Rectal smooth muscle tissue (tissue), 1 donor: Measurements from ENCODE around the gene HAUS5.

ENCODE experiments used
- H3K27ac ChIP-seq: one replicate; pipeline ENCODE4 v1.7.0; 2013; ENCODE audit warnings: low read depth, low read length, inconsistent platforms
- H3K27me3 ChIP-seq: one replicate; pipeline ENCODE4 v1.7.0; 2013; ENCODE audit warnings: low read length; ENCODE audit not compliant: control insufficient read depth, insufficient read depth
- H3K36me3 ChIP-seq: one replicate; pipeline ENCODE4 v1.7.0; 2013; ENCODE audit warnings: low read length; ENCODE audit not compliant: control insufficient read depth, insufficient read depth
- H3K4me1 ChIP-seq: one replicate; pipeline ENCODE4 v1.7.0; 2013; ENCODE audit warnings: low read length; ENCODE audit not compliant: control insufficient read depth, insufficient read depth
- H3K4me3 ChIP-seq: one replicate; pipeline ENCODE4 v1.7.0; 2013; ENCODE audit warnings: low read length
- H3K9ac ChIP-seq: one replicate; pipeline ENCODE4 v1.7.0; 2013; ENCODE audit warnings: low read length

HAUS5 gene

GRCh38 chr19:35615036-35615435, 2.5 kb downstream of the HAUS5 start:
- Histone ChIP-seq H3K4me1 (peaks cover 2% of the 10 kb centered on the region), H3K9ac (no peak overlapping the region), H3K27ac (no peak overlapping the region), H3K27me3 (no peaks in the 10 kb centered on the region), H3K36me3 (peaks cover 6% of the 10 kb centered on the region), H3K4me3 (no peak overlapping the region)

DNA sequence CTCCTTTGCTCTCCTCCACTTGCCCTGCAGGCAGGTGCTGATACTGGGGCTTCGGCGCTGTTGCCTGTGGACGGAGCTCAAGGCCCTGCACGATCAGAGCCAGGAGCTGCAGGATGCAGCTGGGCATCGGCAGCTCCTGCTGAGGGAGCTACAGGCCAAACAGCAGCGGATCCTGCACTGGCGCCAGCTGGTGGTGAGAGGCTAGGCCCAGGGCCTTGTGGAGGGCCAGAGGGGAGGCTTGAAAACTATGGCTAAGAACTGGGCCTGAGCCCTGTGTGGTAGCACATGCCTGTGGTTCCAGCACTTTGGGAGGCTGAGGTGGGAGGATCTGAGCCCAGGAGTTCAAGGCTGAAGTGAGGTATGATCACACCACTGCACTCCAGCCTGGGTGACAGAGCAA, 6.3 kb downstream of the HAUS5 start:
- H3K4me1 ChIP-seq, result no peaks in the 10 kb centered on the region
- no peak overlapping the region for H3K9ac ChIP-seq
- H3K4me3 ChIP-seq, result no peak overlapping the region
- no peaks in the 10 kb centered on the region for H3K27me3 ChIP-seq
- H3K27ac ChIP-seq, result no peak overlapping the region
- peaks cover 6% of the 10 kb centered on the region for H3K36me3 ChIP-seq

DNA sequence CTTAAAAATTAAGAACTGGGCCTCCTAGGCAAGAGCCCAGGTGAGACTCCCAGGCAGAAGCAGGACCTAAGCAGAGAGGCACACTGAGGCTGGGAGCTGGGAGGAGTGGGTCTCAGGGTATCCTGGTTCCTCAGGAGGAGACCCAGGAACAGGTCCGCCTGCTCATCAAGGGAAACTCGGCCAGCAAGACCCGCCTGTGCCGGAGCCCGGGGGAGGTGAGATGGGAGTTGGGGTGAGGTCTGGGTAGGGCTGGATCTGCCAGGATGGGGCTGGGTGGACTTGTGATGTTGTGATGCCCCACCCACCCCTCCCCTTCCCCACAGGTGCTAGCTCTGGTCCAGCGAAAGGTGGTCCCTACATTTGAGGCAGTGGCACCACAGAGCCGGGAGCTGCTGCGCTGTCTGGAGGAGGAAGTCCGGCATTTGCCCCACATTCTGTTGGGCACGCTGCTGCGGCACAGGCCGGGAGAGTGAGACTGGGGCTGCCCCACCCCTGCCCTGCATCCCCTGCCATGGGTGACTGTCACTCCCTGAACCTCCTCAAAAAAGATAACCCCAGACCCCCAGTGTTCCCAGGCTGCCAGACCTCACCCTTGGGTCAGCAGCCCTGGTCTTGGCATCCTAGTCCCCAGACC, 6.9 kb downstream of the HAUS5 start:
- Histone ChIP-seq H3K4me1 (no peaks in the 10 kb centered on the region), H3K4me3 (no peak overlapping the region), H3K27me3 (no peaks in the 10 kb centered on the region), H3K9ac (no peak overlapping the region), H3K27ac (no peak overlapping the region), H3K36me3 (peaks cover 6% of the 10 kb centered on the region)

DNA sequence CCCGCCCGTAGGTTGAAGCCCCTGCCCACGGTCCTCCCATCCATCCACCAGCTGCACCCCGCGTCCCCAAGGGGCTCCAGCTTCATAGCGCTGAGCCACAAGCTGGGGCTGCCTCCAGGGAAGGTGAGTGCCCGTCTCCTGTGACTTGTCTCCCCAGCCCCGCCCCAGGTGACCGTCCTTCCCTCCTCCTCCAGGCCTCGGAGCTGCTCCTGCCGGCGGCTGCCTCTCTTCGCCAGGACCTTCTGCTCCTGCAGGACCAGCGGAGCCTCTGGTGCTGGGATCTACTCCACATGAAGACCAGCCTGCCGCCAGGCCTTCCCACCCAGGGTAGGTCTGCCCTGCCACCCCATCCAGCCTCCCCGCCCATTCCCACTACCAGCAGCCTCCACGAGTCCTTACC, 7.5 kb downstream of the HAUS5 start:
- Histone ChIP-seq H3K4me1 (no peaks in the 10 kb centered on the region), H3K4me3 (no peak overlapping the region), H3K27me3 (no peaks in the 10 kb centered on the region), H3K27ac (no peak overlapping the region), H3K9ac (no peak overlapping the region), H3K36me3 (peaks cover 6% of the 10 kb centered on the region)

- no peak overlapping the region for H3K4me3 ChIP-seq
- no peak overlapping the region for H3K27ac ChIP-seq
- no peaks in the 10 kb centered on the region for H3K27me3 ChIP-seq
- no peaks in the 10 kb centered on the region for H3K4me1 ChIP-seq
- H3K9ac ChIP-seq, result no peak overlapping the region
- H3K36me3 ChIP-seq, result peaks cover 2% of the 10 kb centered on the region
These were observed 9.2 kb downstream of the HAUS5 start for GRCh38 chr19:35621708-35622107.

DNA sequence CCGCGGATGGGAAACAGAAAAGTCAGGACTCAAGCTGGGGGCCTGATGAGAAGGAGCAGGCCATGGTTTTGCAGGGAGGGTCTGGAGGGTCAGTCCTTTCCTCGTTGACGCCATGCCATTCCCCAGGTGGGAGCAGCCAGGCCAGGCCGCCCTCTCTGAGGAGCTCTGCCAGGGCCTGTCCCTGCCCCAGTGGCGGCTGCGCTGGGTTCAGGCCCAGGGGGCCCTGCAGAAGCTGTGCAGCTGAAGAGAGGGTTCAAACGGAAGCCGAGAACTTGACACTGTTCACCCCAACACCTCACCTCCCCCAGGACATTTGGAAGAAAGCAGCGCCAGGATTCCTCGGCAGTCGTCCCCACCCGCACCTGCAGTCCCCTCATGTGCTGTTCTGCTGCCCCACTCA, 10.2 kb downstream of the HAUS5 start:
- Histone ChIP-seq H3K4me1 (no peaks in the 10 kb centered on the region), H3K9ac (no peak overlapping the region), H3K36me3 (no peaks in the 10 kb centered on the region), H3K27ac (no peak overlapping the region), H3K27me3 (no peaks in the 10 kb centered on the region), H3K4me3 (no peak overlapping the region)

DNA sequence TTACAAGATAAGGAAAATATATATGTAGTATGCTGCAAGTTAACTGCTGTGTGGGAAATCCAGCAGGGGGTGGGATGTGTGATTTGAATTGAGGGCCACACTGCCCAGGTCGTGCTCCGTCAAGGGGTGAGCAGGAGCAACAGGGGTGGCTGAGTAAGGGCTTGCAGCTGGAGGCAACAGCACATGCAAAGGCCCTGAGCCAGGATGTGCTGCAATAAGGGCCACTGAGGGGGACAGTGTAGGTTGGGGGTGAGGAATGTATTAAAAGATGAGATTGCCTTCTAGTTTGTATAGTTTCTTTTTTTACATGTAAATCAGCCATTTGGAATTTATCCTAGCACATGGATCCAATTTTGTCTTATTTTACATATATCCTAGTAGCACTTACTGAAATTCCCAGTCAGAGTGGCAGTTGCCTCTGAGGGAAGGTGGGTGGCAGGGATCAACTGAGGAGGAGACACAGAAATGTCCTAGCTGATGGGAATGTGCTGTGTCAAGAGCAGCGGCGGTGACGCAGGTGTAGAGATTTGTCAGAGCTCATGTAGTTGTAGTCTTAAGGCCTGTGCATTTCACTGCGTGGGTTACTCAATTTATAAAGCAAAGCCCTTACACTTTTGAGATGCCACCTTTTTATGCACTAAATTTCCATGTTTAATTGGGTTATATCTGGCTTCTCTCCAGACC, 10.9 kb downstream of the HAUS5 start:
- Histone ChIP-seq H3K27me3 (no peaks in the 10 kb centered on the region), H3K27ac (no peak overlapping the region), H3K36me3 (no peaks in the 10 kb centered on the region), H3K4me1 (no peaks in the 10 kb centered on the region), H3K4me3 (no peak overlapping the region), H3K9ac (no peak overlapping the region)

DNA sequence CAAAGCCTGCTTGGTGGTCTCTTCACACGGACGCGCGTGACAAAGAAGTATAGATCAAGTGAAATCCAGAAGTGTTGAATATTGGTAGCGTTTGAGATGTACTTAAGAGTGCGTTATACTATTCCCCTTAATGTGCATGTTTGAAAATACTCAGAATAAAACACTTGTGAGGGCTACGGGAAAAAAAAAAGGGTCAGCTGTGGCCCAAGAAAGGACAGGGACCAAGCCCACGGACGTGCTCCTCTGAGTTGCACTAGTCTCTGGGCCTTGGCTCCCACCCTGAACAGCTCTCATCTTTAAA, 15.7 kb downstream of the HAUS5 start:
- H3K27me3 ChIP-seq, result no peaks in the 10 kb centered on the region
- H3K36me3 ChIP-seq, result peaks cover 26% of the 10 kb centered on the region

DNA sequence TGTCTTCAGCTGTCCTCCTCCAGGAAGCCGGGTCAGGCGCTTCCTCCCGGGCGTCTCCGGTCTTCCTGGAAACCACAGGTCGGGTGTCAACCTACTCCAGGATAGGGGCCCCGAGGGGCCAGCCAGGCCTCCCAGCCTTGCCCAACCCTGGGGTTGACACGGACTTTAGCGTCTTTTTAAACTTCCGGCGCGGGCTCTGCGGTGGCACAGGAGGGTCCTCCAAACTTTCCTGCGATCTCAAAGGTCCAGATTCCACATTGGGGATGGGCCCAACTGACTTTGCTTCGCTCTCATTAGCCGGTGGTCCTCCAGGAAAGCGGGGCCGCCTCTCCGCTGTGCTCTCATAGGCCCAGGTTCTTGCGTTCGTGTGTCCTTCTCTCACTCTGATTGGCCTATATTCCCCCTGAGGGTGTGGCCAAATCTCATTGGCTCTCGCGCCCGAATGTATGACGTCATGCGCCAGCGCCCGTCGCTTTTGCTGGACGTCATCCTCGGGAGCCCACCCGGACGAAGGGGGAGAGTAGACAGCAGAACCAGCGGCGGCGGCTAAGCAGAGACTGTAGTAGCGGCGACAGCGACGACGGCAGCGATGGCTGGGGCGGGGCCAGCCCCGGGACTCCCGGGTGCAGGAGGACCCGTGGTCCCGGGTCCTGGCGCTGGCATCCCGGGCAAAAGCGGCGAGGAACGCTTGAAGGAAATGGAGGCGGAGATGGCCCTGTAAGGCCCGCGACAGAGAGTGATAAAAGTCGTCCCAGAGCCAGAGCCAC, 16.2 kb downstream of the HAUS5 start, which contains the start of gene RBM42:
Gene RBM42 (plus strand): TSS at position 472 of the 767 bp plus-strand sequence. CDS start 118 bp downstream, at position 590.
- Histone ChIP-seq H3K36me3 (peaks cover 29% of the 10 kb centered on the region), H3K27ac (peak within 1 kb of the TSS; percentile 84), H3K4me3 (peak within 1 kb of the TSS; percentile 84), H3K27me3 (no peaks in the 10 kb centered on the region), H3K9ac (peak within 1 kb of the TSS; percentile 81), H3K4me1 (peaks cover 4% of the 10 kb centered on the region)

More for the DNA sequence above, 15.7 kb downstream of the HAUS5 start:
- Histone ChIP-seq H3K27ac (peak overlapping the region; percentile 84), H3K9ac (peak overlapping the region; percentile 25), H3K4me1 (peaks cover 4% of the 10 kb centered on the region), H3K4me3 (peak overlapping the region; percentile 77)

DNA sequence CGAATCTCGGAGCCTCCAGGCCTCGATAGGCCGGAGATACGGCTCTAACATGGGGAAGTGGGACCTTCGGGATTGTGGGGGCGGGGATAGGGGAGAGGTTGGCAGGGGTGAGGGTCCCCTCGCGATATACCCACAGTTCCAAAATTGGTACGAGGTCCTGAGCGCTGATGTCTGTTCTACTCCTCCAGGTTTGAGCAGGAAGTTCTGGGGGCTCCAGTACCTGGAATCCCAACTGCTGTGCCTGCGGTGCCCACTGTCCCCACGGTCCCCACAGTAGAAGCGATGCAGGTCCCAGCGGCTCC, 16.7 kb downstream of the HAUS5 start:
- Histone ChIP-seq H3K4me1 (peaks cover 4% of the 10 kb centered on the region), H3K36me3 (peaks cover 34% of the 10 kb centered on the region), H3K9ac (peak overlapping the region; percentile 81), H3K27ac (peak overlapping the region; percentile 78), H3K27me3 (no peaks in the 10 kb centered on the region), H3K4me3 (peak overlapping the region; percentile 84)

GRCh38 chr19:35633727-35634440, 21.3 kb downstream of the HAUS5 start:
- Histone ChIP-seq H3K4me1 (peaks cover 4% of the 10 kb centered on the region), H3K9ac (no peak overlapping the region), H3K36me3 (peaks cover 52% of the 10 kb centered on the region), H3K4me3 (no peak overlapping the region), H3K27me3 (no peaks in the 10 kb centered on the region), H3K27ac (no peak overlapping the region)

DNA sequence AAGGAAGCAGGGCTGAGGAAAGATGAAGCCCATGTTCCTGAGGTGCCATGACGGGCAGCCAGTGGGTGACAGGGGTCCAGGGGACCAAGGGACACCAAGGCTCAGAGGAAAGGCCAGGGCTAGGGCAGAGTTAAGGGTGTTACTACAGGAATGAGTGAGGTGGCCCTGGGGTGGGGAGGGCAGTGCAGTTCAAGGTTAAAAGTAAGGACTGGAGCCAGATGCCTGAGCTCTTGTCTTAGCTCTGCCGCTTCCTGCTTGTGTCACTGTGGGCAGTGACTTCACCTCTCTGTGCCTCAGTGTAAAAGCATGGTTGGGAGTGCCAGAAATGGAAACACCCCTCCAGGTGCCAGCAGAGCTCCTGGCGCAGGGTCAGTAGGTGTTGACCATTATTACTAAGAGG, 24.1 kb downstream of the HAUS5 start:
- Histone ChIP-seq H3K4me1 (no peaks in the 10 kb centered on the region), H3K9ac (no peak overlapping the region), H3K27me3 (no peaks in the 10 kb centered on the region), H3K4me3 (no peak overlapping the region), H3K27ac (no peak overlapping the region), H3K36me3 (peaks cover 42% of the 10 kb centered on the region)
